HUES64 (cell line): Measurements from ENCODE around the gene CCDC78.

Experiments
- H3K27ac ChIP-seq: 2 replicates; pipeline ENCODE4 v1.7.0; 2013; ENCODE audit warnings: low read depth, low read length, inconsistent platforms
- H3K27me3 ChIP-seq: 2 replicates; pipeline ENCODE4 v1.6.1; 2013; ENCODE audit warnings: mild to moderate bottlenecking, low read length; ENCODE audit not compliant: insufficient read depth
- H3K36me3 ChIP-seq: 2 replicates; pipeline ENCODE4 v1.6.1; 2013; ENCODE audit warnings: mild to moderate bottlenecking, low read length; ENCODE audit not compliant: insufficient read depth
- H3K4me1 ChIP-seq: 2 replicates; pipeline ENCODE4 v1.6.1; 2013; ENCODE audit warnings: mild to moderate bottlenecking, low read length, moderate library complexity; ENCODE audit not compliant: insufficient read depth
- H3K4me3 ChIP-seq: 2 replicates; pipeline ENCODE4 v1.5.1; 2013; ENCODE audit warnings: mild to moderate bottlenecking, low read length, moderate library complexity
- H3K9ac ChIP-seq: 2 replicates; pipeline ENCODE4 v1.6.1; 2013; ENCODE audit warnings: mild to moderate bottlenecking, low read depth, low read length
- H3K9me3 ChIP-seq: 2 replicates; pipeline ENCODE4 v1.6.1; 2013; ENCODE audit warnings: low read depth, low read length; ENCODE audit not compliant: insufficient read depth
- WGBS: fragments of 150-250, 120-280 bp; methylation state at CpG from one replicate; pipeline ENCODE4 v1.1.7; 2013; ENCODE audit warnings: missing lambda C conversion rate; 5-methylcytosine and 5-hydroxymethylcytosine counted together

CCDC78 gene

GRCh38 chr16:677316-678190 is 48.7 kb downstream of the CCDC78 start:
- 91% methylated on average over 57 of the region's 57 CpGs for WGBS
- Histone ChIP-seq H3K36me3 (peaks cover 31% of the 10 kb centered on the region), H3K9ac (no peak overlapping the region), H3K4me1 (peaks cover 12% of the 10 kb centered on the region; the same call in 1 of the 2 replicates), H3K4me3 (no peak overlapping the region), H3K27ac (no peak overlapping the region), H3K27me3 (peaks cover 5% of the 10 kb centered on the region; the same call in 1 of the 2 replicates), H3K9me3 (no peaks in the 10 kb centered on the region)

- no peaks in the 10 kb centered on the region for H3K9me3 ChIP-seq
- no peak overlapping the region for H3K4me3 ChIP-seq
- WGBS = 91% methylated on average over 23 of the region's 23 CpGs
- peaks cover 12% of the 10 kb centered on the region; the same call in 1 of the 2 replicates for H3K4me1 ChIP-seq
- H3K27me3 ChIP-seq = peaks cover 5% of the 10 kb centered on the region; the same call in 1 of the 2 replicates
- H3K9ac ChIP-seq = no peak overlapping the region
- H3K27ac ChIP-seq = no peak overlapping the region
- peaks cover 31% of the 10 kb centered on the region for H3K36me3 ChIP-seq
These were observed 49.3 kb downstream of the CCDC78 start for GRCh38 chr16:676913-677312.

GRCh38 chr16:676565-676902 is 49.7 kb downstream of the CCDC78 start:
- no peak overlapping the region for H3K4me3 ChIP-seq
- H3K4me1 ChIP-seq = peaks cover 10% of the 10 kb centered on the region; the same call in 1 of the 2 replicates
- no peak overlapping the region for H3K9ac ChIP-seq
- H3K9me3 ChIP-seq = no peaks in the 10 kb centered on the region
- WGBS = 93% methylated on average over 21 of the region's 21 CpGs
- H3K36me3 ChIP-seq = peaks cover 30% of the 10 kb centered on the region
- H3K27ac ChIP-seq = no peak overlapping the region
- H3K27me3 ChIP-seq = peaks cover 5% of the 10 kb centered on the region; the same call in 1 of the 2 replicates

GRCh38 chr16:675884-676564 is 50.2 kb downstream of the CCDC78 start:
- Histone ChIP-seq H3K36me3 (peaks cover 32% of the 10 kb centered on the region), H3K27ac (no peak overlapping the region), H3K9ac (peak overlapping the region; percentile 66; the same call in 1 of the 2 replicates)

GRCh38 chr16:674968-675883 is 51.0 kb downstream of the CCDC78 start, which contains the start of gene RHBDL1:
Gene RHBDL1, plus strand, starts transcription at chr16:675671. Its CDS starts 120 bp downstream, at chr16:675791.
- H3K4me1 ChIP-seq = peaks cover 6% of the 10 kb centered on the region; the same call in 1 of the 2 replicates
- peaks cover 5% of the 10 kb centered on the region; the same call in 1 of the 2 replicates for H3K27me3 ChIP-seq
- peaks cover 40% of the 10 kb centered on the region for H3K36me3 ChIP-seq
- H3K9me3 ChIP-seq = no peaks in the 10 kb centered on the region
- H3K27ac ChIP-seq = peak within 1 kb of the TSS; percentile 35; the same call in 1 of the 2 replicates
- H3K9ac ChIP-seq = peak within 1 kb of the TSS; percentile 66; the same call in 1 of the 2 replicates
- WGBS = 4% methylated on average over 73 of the region's 73 CpGs
- H3K4me3 ChIP-seq = peak within 1 kb of the TSS; percentile 61

More at GRCh38 chr16:675884-676564, 50.2 kb downstream of the CCDC78 start:
- Histone ChIP-seq H3K4me1 (peaks cover 6% of the 10 kb centered on the region; the same call in 1 of the 2 replicates), H3K9me3 (no peaks in the 10 kb centered on the region), H3K27me3 (peaks cover 5% of the 10 kb centered on the region; the same call in 1 of the 2 replicates), H3K4me3 (peak overlapping the region; percentile 61)
- WGBS = 65% methylated on average over 24 of the region's 25 CpGs

GRCh38 chr16:674214-674881 is 51.9 kb downstream of the CCDC78 start:
- no peaks in the 10 kb centered on the region for H3K9me3 ChIP-seq
- peak overlapping the region; percentile 35; the same call in 1 of the 2 replicates for H3K27ac ChIP-seq
- peaks cover 49% of the 10 kb centered on the region for H3K36me3 ChIP-seq
- no peak overlapping the region; the same call in 1 of the 2 replicates for H3K9ac ChIP-seq
- H3K27me3 ChIP-seq = peaks cover 5% of the 10 kb centered on the region; the same call in 1 of the 2 replicates
- peaks cover 6% of the 10 kb centered on the region; the same call in 1 of the 2 replicates for H3K4me1 ChIP-seq
- peak overlapping the region; percentile 61; the same call in 1 of the 2 replicates for H3K4me3 ChIP-seq
- WGBS = 88% methylated on average over 22 of the region's 22 CpGs

- no peaks in the 10 kb centered on the region for H3K9me3 ChIP-seq
- peaks cover 50% of the 10 kb centered on the region for H3K36me3 ChIP-seq
- H3K4me1 ChIP-seq = peaks cover 6% of the 10 kb centered on the region; the same call in 1 of the 2 replicates
- no peak overlapping the region for H3K4me3 ChIP-seq
- H3K9ac ChIP-seq = no peak overlapping the region
- H3K27me3 ChIP-seq = peaks cover 5% of the 10 kb centered on the region; the same call in 1 of the 2 replicates
- no peak overlapping the region for H3K27ac ChIP-seq
- 95% methylated on average over 18 of the region's 18 CpGs for WGBS
These were observed 52.7 kb downstream of the CCDC78 start for GRCh38 chr16:673399-673991.

- Histone ChIP-seq H3K36me3 (peaks cover 50% of the 10 kb centered on the region), H3K27me3 (peaks cover 5% of the 10 kb centered on the region; the same call in 1 of the 2 replicates), H3K27ac (no peak overlapping the region), H3K4me1 (peaks cover 6% of the 10 kb centered on the region; the same call in 1 of the 2 replicates), H3K9ac (no peak overlapping the region), H3K9me3 (no peaks in the 10 kb centered on the region), H3K4me3 (no peak overlapping the region)
- 95% methylated on average over 21 of the region's 21 CpGs for WGBS
These were observed 53.4 kb downstream of the CCDC78 start for GRCh38 chr16:672851-673250.
